Fibroblast of skin of back (primary cell): ENCODE data around the gene MYO10.
A peak's percentile ranks its signal among the peaks of the same experiment; 100 is the strongest.
"Not testable (repeated sequence)": the region's sequence is repeated elsewhere in the genome, so short reads cannot be mapped to it uniquely, and the experiment has no call there.

Experiments
- DNase-seq: peaks from one replicate; pipeline ENCODE4 v3.0.0-alpha.2; 2013

Gene MYO10

DNA sequence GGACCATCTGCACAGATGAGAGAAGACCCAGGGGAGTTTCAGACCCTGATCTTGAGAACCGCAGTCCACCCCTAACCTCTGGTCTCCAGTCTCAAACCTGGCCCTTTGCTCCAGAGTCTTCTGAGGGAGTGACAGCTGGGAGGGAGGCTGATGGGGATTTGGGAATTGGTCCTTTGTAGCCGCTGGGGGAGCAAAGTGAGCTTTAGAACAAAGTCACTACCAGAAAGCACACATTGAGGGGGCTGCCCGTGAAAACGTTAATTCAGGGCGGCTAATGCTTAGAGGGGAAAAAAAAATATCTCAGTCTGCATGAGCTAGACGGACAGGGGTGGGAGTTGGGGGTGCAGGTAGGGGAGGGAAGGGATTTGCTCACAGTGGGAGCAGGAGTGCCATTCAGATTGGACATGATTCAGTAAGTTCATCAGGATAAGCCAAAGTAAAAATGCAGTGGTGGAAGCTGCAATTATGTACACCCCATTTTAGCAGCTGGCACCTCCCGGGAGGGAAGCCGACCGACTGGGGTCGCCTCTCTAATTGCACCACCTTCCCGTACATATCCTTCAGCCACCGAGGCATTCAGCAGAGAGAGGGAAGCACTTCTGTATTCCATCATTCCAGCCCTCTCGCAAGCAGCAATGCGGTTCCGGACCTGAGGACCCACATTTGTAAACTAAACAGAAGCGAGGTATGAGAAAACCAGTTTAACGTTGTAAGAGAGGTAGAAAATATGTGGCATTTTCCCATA, 195.8 kb downstream of the MYO10 start:
- DNase-seq: no peak

GRCh38 chr5:16738393-16738792, 197.7 kb downstream of the MYO10 start:
- peak; percentile 45 for DNase-seq

DNA sequence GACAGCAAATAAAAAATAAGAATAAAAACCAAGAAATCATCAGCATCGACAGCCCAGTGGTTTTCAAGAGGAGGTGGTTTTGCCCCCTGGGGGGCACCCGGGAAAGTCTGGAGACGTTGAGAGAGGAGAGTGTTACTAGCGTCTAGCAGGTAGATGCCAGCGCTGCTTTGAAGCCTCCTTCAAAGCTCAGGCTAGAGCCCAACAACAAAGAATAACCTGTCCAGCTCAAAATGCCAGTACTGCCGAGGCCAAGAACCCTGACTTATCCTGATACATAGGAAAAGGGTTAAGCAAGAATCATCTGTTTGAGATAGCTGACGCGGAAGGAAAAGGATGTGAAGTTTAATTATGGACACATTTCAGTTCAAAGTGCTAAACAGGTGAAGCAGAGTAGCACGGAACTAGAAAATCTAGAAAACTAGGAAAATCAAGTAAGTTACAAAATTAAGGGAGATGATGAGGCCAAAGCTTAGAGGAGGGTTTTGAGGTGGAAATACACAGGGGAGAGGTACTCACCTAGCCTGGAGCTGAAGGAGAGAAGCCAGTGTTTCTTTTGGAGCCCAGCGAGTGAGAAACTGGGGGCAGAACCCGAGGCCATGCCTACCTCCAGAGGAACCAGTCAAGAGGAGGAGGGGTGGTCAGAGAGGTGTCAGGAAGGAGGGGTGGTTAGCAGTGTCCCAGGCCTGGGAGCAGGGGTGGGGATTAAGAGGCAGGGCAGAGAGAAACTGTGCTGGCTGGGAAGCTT, 198.3 kb downstream of the MYO10 start:
- DNase-seq: no peak

GRCh38 chr5:16737209-16737608, 198.9 kb downstream of the MYO10 start:
- DNase-seq: no peak

DNA sequence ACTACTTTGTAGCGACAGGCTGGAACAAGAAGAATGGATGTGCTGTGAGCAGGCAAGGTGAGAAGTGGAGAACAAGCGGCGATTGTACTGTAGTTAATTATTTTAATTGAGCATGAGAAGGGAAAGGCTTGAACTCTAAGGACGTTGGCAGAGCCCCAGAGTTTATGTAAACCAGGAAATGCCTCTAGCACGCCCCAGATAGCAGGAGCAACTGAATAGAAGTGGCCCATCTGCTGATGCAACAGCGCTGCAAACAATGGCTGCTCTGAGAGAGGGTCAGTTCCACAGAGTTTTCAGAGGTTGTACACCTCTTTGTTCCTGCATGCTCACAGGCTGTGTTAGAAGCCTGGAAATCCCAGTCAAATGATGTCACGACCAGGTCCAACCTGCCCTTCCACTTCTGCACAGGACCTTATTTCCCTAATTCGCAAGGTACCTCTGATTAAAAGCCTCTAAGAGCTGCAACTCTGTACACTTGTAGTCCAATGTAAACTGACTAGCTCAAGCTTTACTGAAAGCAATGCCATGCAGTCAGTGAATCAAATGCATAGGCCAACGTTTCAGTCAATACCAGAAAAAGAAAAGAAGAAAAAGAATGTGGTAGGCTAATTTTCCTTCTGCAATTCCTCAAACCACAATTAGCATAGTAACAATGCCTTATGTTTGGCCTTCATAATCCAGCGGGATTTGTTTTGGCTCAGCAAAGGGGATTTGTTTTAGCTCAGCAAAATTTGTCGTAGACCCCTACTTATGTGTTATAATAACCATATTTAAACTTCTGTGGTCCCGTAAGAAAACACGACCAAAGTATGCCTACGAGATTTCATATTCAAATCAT, 199.7 kb downstream of the MYO10 start:
- DNase-seq: peak; percentile 80

DNA sequence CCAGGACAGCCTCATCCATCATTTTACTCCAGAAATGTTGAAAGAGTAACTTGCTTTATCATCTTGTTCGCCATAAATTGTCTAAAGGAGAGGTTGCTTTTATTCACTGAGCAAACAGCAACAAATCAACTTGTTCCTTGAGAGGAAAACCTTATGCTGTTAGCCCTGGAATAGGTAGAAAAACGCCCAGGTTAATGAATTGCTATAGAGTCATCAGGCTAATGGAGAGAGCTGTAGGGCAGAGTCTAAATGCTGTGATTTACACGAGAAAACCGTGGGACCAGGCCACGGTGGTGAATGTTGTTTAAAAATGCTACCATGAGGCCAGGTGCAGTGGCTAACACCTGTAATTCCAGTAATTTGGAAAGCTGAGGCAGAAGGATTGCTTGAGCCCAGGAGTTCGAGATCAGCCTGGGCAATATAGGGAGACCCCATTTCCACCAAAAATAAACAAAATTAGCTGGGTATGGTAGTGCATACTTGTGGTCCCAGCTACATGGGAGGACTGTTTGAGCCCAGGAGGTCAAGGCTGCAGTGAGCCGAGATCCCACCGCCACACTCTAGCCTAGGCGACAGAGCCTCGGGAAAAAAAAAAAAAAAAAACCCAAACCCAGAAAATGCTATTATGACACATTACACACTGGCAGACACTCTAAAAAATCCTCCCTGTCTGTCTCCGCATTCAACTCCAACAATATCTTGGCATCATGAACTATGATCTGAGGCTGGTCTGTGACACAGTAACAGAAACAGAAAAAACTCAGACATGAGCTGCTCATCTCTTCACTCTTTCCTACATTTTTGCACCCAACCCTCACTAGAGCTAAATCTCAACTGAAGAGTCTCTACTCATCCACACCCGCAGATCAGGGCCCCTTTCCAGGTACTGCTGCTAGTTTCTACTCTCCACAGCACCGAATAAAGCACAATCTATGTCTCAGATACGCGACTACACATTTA, 200.7 kb downstream of the MYO10 start:
- DNase-seq: no peak

DNA sequence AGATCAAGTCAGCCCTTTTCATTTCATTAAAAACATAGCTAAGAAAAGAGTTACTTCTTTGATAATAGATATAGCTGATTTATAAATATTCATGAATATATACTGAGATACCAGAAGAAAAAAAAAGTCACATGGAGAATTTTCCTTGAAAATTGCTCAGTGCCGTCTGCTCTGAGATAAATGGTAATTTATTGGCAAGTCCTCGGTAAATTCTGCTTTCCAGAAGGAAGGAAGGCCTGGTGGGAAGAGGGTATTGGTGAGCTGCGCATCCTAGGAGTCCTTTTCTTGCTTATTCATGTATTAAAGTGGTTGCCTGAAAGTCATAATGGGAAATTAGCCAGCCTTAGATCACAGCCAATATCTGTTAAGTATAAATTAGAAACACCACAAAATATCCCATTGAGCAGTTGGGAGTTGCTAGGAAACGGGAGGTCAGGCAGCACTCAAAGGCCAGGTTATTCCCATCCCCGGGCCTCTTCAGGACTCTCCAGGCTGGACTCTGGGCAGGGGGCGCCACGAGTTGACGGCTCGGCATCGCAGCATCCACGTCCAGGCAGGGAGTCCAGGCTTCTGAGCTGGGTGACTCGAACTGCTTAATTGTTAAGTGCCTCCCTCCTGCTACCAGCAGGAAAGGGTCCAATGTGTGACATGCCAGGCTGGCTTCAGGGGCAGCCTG, 202.6 kb downstream of the MYO10 start:
- DNase-seq: no peak

GRCh38 chr5:16732356-16732755, 203.7 kb downstream of the MYO10 start:
- no peak for DNase-seq

- DNase-seq: no peak
Observed at GRCh38 chr5:16727755-16728325, 208.2 kb downstream of the MYO10 start.

- no peak for DNase-seq
Observed at GRCh38 chr5:16726538-16726946, 209.5 kb downstream of the MYO10 start.

DNA sequence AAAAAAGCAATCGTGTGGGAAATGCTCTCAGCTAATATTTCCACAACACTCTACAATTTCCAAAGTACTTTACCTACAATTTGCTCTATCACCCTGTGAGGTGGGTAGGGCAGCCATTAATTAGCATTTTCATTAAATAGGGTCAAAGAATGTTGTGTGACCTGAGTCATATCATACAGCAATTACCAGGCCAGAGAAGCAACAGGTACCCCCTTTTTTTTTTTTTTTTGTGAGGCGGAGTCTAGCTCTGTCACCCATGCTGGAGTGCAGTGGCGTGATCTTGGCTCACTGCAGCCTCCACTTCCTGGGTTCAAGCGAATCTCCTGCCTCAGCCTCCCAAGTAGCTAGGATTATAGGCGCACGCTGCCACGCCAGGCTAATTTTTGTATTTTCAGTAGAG, 210.5 kb downstream of the MYO10 start:
- no peak for DNase-seq

DNA sequence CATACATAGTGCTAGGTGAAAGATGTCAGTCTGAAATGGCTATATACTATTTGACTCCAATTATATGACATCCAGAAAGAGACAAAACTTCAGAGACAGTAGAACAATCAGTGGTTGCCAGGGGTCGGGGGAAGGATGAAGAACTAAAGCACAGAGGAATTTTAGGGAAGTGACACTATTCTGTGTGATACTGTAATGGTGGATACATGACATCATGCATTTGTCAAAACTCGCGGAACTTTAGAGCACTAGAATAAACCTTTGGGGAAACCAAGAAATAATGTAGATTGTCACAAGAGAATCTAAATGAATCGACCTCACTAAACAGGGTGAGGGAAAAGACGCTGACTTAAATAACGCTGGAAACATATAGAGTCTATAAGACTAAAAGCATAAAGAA, 212.3 kb downstream of the MYO10 start:
- DNase-seq: no peak

DNA sequence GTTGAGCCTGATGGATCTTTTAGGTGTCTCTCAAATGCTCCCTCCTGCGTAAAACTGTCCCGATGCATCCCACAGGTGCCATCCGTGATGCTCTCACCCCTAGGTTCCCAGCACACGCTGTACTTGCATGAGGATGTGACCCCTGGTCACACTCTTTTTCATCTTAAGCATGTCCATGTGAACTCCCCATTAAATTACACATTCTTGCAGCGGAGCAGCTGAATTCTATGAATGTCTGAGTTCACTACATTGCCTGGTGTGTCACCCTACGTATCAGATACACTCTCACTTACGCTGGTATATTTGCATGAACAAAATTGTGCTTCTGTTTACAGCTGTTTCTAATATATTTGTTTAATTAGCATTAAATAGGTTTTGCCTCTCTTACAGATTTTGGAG, 214.0 kb downstream of the MYO10 start:
- no peak for DNase-seq

DNA sequence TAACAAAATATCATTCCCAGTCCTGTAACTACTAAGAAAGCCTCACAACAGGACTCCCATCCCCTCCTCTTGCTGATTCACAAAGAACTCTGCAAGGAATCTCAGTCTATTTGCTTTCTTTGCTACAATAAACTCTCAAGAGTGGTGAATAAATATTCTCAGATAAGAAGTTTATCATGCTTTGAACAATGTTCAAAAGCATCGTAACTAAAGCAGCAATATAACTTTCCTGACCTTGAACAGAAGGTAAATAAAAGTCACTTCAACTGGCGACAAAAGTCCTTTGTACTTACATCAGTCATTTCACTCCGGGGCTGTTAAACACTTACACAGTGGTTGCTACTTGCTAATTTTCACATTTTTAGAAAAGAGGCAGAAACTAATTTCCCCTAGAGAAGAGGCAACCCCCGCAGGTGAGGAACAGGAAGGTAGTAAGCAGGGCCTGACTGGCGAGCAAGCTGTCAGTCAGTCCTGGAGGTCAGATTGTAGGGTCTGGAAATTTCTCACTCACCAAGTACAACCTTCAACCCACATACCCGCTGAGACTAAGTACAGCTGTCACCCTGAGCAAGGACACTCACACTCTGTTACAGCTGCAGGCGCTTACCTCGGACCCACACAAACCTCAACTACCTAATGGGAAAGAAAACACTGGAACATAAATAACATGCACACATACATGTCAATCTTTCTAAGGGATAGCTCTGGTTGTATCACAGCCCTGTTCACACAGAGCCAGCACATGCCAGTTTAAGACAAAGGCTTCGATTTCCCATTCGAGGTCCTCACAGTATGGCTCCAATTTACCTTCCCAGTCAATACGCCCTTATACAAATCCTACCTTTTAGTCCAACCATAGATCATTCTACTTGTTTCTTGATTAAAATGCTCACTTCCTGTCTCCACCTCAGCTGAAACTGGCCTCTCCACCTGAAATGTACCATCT, 214.7 kb downstream of the MYO10 start:
- DNase-seq: no peak

DNA sequence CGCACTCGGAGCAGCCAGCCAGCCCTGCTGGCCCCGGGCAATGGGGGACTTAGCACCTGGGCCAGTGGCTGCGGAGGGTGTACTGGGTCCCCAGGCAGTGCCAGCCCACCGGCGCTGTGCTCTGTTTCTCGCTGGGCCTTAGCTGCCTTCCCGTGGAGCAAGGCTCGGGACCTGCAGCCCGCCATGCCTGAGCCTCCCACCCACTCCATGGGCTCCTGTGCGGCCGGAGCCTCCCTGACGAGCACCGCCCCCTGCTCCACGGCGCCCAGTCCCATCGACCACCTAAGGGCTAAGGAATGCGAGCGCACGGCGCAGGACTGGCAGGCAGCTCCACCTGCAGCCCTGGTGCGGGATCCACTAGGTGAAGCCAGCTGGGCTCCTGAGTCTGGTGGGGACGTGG, 218.1 kb downstream of the MYO10 start:
- DNase-seq: not testable (repeated sequence)

DNA sequence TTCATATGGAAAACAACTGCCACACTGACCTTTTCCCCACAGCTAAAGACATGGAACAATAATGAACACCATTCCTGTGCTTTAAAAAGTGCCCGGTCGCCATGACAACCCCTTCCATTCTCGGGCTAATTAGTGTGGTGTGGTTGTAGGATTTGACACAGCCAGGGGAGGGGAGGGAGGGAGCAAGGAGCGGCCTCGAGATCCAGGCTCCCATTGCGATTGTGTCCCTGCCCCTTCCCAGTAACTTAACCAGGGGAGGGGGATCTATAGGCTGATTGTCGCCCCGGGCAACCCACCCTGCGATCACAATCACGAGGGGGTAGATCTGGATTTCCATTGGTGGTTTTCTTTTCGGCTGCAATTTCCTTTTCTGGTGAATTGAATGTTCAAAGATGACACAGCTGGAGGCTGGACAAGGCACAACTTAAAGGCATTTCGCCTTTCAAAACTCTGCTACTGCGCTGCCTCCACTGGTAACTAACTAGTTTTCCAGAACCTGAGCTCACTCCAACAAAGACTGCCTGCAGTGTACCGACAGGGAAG, 222.6 kb downstream of the MYO10 start:
- peak; percentile 46 for DNase-seq

DNA sequence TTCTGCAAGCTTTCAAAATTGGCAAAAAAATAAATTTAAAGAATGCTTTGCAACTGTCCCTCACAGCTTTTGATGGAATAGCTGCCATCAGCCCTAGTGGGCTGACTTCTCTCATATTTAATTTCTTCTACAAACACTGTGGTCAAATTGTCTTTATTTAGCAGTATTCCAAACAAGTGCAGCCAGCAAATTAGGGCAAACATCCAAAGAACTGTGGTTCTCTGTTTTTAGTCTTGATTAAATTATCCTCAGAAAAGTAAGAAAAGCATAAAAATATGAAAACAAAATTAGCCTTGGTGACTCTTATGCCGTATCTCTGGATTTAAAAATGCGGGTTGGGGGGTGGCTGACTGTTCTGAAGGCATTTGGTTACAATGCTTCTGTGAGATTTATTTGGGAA, 223.5 kb downstream of the MYO10 start:
- no peak for DNase-seq

DNA sequence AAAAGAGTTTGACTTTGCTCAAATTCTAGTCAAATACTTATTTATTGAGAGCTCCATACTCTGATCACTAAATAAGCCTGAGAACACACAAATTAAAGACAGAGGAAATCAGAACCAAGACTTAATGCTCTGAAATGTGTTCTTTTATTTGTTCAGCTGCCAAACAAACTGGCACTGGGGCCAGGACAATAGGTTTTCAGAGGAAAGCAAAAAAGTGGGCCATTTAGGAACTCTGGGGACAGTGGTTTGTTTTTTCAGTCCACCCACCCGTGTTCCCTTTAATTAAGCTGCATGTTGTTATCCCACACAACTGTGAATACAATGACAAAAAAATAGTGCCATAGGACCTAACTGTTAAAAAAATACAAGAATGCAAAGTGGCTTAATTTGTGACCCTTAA, 223.9 kb downstream of the MYO10 start:
- no peak for DNase-seq

DNA sequence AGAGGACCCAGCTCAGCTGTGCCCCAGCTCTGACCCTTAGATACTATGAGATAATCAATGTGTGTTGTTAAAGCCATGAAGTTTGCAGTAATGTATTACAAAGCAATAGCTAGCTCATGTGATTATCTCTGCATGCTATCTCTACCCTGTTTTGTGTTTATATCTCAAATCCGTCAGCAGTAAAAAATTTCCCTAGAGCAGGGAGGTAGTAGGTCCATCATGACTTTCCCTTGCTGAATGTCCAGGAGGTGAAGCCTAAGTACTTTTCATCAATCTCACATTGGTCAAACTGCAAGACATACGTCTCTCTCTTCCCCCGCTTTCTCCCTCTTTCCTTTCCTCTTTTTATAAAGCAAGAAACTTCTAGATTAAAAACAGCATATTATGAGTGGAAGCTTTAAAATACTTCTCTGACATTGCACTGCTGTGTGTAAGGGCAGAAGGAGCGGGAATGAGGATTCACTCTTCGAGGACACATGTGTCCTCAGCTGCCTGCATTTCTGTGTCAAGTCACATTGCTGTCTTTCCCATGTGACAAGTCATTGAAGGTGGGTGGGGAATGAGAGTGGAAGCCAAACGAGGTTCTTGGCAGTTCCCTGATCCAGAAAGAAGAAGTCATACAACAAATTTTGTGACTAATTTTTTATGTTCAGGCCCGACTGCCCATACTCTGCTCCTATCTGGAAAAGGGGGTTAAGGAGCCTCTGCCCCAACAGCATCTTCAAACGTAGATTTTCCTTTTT, 226.2 kb downstream of the MYO10 start:
- no peak for DNase-seq
